GM13977 (cell line): ENCODE data around the gene HSH2D.

Source experiments
- DNase-seq: peaks from one replicate; pipeline ENCODE4 v3.0.0; 2012; ENCODE audit warnings: low spot score
- CTCF ChIP-seq: IDR thresholded peaks from 2 replicates; pipeline ENCODE4 v1.5.1; 2012; ENCODE audit warnings: mild to moderate bottlenecking, control low read depth; ENCODE audit not compliant: insufficient read depth; ENCODE audit errors: extremely low read depth, missing control alignments
- in situ Hi-C: fragments of 300-500 bp; cut with MboI; formaldehyde crosslinking; loops from one replicate; pipeline ENCODE4 v1.12.0; 2022; ENCODE audit warnings: low sequenced_read_pairs, low pct_unique_long_range_greater_than_20kb, mixed read lengths, inconsistent platforms; ENCODE audit not compliant: unreplicated experiment

The HSH2D gene

GRCh38 chr19:16142032-16142580 is 1.4 kb upstream of the HSH2D start:
- no peak for TF ChIP-seq CTCF
- in situ Hi-C loops: no loop called here
- DNase-seq: no peak

GRCh38 chr19:16144216-16144581 is 714 bp downstream of the HSH2D start:
- DNase-seq: no peak
- TF ChIP-seq CTCF: no peak
- in situ Hi-C loops: no loop called here

- TF ChIP-seq CTCF: no peak
- DNase-seq: no peak
- in situ Hi-C loops: no loop called here
Observed at GRCh38 chr19:16146112-16146511, 2.6 kb downstream of the HSH2D start.

- in situ Hi-C loops: no loop called here
Observed at GRCh38 chr19:16148443-16149229, 5.2 kb downstream of the HSH2D start.

GRCh38 chr19:16153582-16154336 is 10.3 kb downstream of the HSH2D start:
- TF ChIP-seq CTCF: no peak
- no peak for DNase-seq
- in situ Hi-C loops: loop anchor here (25.0 kb wide), 1 partner anchor 316 kb away; no protein-coding TSS in a partner anchor

More at GRCh38 chr19:16148443-16149229, 5.2 kb downstream of the HSH2D start:
- DNase-seq: no peak
- TF ChIP-seq CTCF: no peak

- in situ Hi-C loops: loop anchor here (25.0 kb wide), 1 partner anchor 317 kb away; no protein-coding TSS in a partner anchor
- DNase-seq: no peak
- no peak for TF ChIP-seq CTCF
Observed at GRCh38 chr19:16154557-16154956, 11.1 kb downstream of the HSH2D start.
